ENCODE results near the gene SSTR5. TPM values are rescaled to one million over a fixed set of nuclear protein-coding genes. Genes with fewer than 3 reads are reported as not detected.

SSTR5 gene
- total RNA-seq, 1 donor from 2014 or later = 14.7 TPM

- DNase-seq (ENCODE audit: missing footprints) = no peak
- no peak for ATAC-seq
- intact Hi-C loops (cut with DNase I) = no loop called here
Observed at GRCh38 chr16:1067629-1068028, 4.9 kb upstream of the SSTR5 start.

- ATAC-seq (no peak), DNase-seq (ENCODE audit: missing footprints) (no peak)
- intact Hi-C loops (cut with DNase I) = no loop called here
Observed at GRCh38 chr16:1068451-1068850, 4.1 kb upstream of the SSTR5 start.

- ATAC-seq = peak; percentile 20
- intact Hi-C loops (cut with DNase I) = no loop called here
- DNase-seq (ENCODE audit: missing footprints) = no peak
Observed at GRCh38 chr16:1069154-1069553, 3.4 kb upstream of the SSTR5 start.

GRCh38 chr16:1070084-1070863, 2.3 kb upstream of the SSTR5 start:
- ATAC-seq = no peak
- intact Hi-C loops (cut with DNase I) = no loop called here
- no peak for DNase-seq (ENCODE audit: missing footprints)

- ATAC-seq (no peak), DNase-seq (ENCODE audit: missing footprints) (no peak)
- intact Hi-C loops (cut with DNase I) = no loop called here
Observed at GRCh38 chr16:1070864-1071408, 1.6 kb upstream of the SSTR5 start.

- ATAC-seq (no peak), DNase-seq (ENCODE audit: missing footprints) (no peak)
- intact Hi-C loops (cut with DNase I) = loop anchor here (2.0 kb wide), 1 partner anchor 19 kb away; no protein-coding TSS in a partner anchor
Observed at GRCh38 chr16:1071561-1072225, 854 bp upstream of the SSTR5 start.

GRCh38 chr16:1073262-1073558, 663 bp downstream of the SSTR5 start:
- ATAC-seq = no peak
- intact Hi-C loops (cut with DNase I) = loop anchor here (2.0 kb wide), 1 partner anchor 18 kb away; no protein-coding TSS in a partner anchor
- DNase-seq (ENCODE audit: missing footprints) = no peak

GRCh38 chr16:1073566-1074378, 1.2 kb downstream of the SSTR5 start:
- DNase-seq (ENCODE audit: missing footprints) = no peak
- intact Hi-C loops (cut with DNase I) = loop anchor here (2.0 kb wide), 2 partner anchors 17 to 23 kb away; partner anchors contain the start of gene C1QTNF8
- peak; percentile 67 for ATAC-seq

GRCh38 chr16:1074379-1074649, 1.8 kb downstream of the SSTR5 start:
- no peak for ATAC-seq
- intact Hi-C loops (cut with DNase I) = loop anchor here (2.0 kb wide), 1 partner anchor 22 kb away; the partner anchor contains the start of gene C1QTNF8
- no peak for DNase-seq (ENCODE audit: missing footprints)

GRCh38 chr16:1075546-1075945, 3.0 kb downstream of the SSTR5 start:
- ATAC-seq = no peak

GRCh38 chr16:1076801-1077576, 4.4 kb downstream of the SSTR5 start:
- ATAC-seq = no peak
- DNase-seq (ENCODE audit: missing footprints) = no peak
- intact Hi-C loops (cut with DNase I) = no loop called here

More at GRCh38 chr16:1075546-1075945, 3.0 kb downstream of the SSTR5 start:
- intact Hi-C loops (cut with DNase I) = loop anchor here (2.0 kb wide), 1 partner anchor 21 kb away; the partner anchor contains the start of gene C1QTNF8
- no peak for DNase-seq (ENCODE audit: missing footprints)

GRCh38 chr16:1077877-1078578, 5.5 kb downstream of the SSTR5 start:
- ATAC-seq = no peak
- no peak for DNase-seq (ENCODE audit: missing footprints)
- intact Hi-C loops (cut with DNase I) = no loop called here

- DNase-seq (ENCODE audit: missing footprints) = no peak
- intact Hi-C loops (cut with DNase I) = no loop called here
- ATAC-seq = no peak
Observed at GRCh38 chr16:1078579-1079021, 6.1 kb downstream of the SSTR5 start.

GRCh38 chr16:1079341-1079740, 6.8 kb downstream of the SSTR5 start:
- ATAC-seq = no peak
- intact Hi-C loops (cut with DNase I) = no loop called here
- no peak for DNase-seq (ENCODE audit: missing footprints)

- intact Hi-C loops (cut with DNase I) = no loop called here
- ATAC-seq (no peak), DNase-seq (ENCODE audit: missing footprints) (no peak)
Observed at GRCh38 chr16:1079786-1080525, 7.4 kb downstream of the SSTR5 start.

- no peak for ATAC-seq
- no peak for DNase-seq (ENCODE audit: missing footprints)
- intact Hi-C loops (cut with DNase I) = no loop called here
Observed at GRCh38 chr16:1080801-1081733, 8.5 kb downstream of the SSTR5 start.

Data from Right ventricle myocardium inferior (tissue), 1 donor.